H1 (cell line): ENCODE measurements around the gene TBC1D9B.

Experiments used
- EZH2 ChIP-seq: fragments of 200-600 bp; sonication (generic); IDR thresholded peaks from 2 replicates; pipeline ENCODE4 v1.7.1; 2012; ENCODE audit warnings: low read depth, mild to moderate bottlenecking, moderate library complexity, low read length, inconsistent platforms; ENCODE audit not compliant: severe bottlenecking
- GABPA ChIP-seq: IDR thresholded peaks from 2 replicates; pipeline ENCODE4 v1.6.1; 2011; ENCODE audit warnings: mild to moderate bottlenecking, low read length, moderate library complexity, borderline replicate concordance; ENCODE audit not compliant: insufficient read depth
- KDM1A ChIP-seq: fragments of 200-600, 300-600 bp; sonication (generic); IDR thresholded peaks from 2 replicates; pipeline ENCODE4 v1.7.1; 2016; ENCODE audit warnings: mild to moderate bottlenecking, low read length, borderline replicate concordance
- MAFK ChIP-seq: IDR thresholded peaks from 2 replicates; pipeline ENCODE4 v1.6.1; 2012; ENCODE audit warnings: low read depth, mild to moderate bottlenecking, improper control_type of control experiment, low read length
- RAD21 ChIP-seq, 2 experiments: IDR thresholded peaks in 1 of 2; conservative IDR thresholded peaks in 1 of 2; 2 replicates each; pipeline ENCODE4 v1.6.1; 2011; ENCODE audit warnings: low read depth in 2 of 2, low read length in 2 of 2, improper control_type of control experiment in 1 of 2, inconsistent platforms in 1 of 2, mild to moderate bottlenecking in 1 of 2, moderate library complexity in 1 of 2
- YY1 ChIP-seq: IDR thresholded peaks from 2 replicates; pipeline ENCODE4 v1.6.1; 2011; ENCODE audit warnings: low read depth, mild to moderate bottlenecking, low read length
- TF ChIP-seq, protein P1 (sequence below), 3 experiments: IDR thresholded peaks; 1 replicate in 2 of 3; 2 replicates in 1 of 3; pipeline versions ENCODE4 v1.5.1 to v1.6.1; 2011; ENCODE audit warnings: low read length in 3 of 3, mild to moderate bottlenecking in 3 of 3, inconsistent platforms in 2 of 3, low read depth in 1 of 3, moderate library complexity in 1 of 3; ENCODE audit not compliant: insufficient read depth in 1 of 3; ENCODE audit errors: control extremely low read depth in 1 of 3
- TF ChIP-seq, protein P2 (sequence below): IDR thresholded peaks from 2 replicates; pipeline ENCODE4 v1.6.1; 2011; ENCODE audit warnings: low read depth, mild to moderate bottlenecking, low read length; ENCODE audit not compliant: insufficient read depth
- TF ChIP-seq, protein P3 (sequence below): IDR thresholded peaks from 2 replicates; pipeline ENCODE4 v1.6.1; 2012; ENCODE audit warnings: inconsistent platforms

DNA sequence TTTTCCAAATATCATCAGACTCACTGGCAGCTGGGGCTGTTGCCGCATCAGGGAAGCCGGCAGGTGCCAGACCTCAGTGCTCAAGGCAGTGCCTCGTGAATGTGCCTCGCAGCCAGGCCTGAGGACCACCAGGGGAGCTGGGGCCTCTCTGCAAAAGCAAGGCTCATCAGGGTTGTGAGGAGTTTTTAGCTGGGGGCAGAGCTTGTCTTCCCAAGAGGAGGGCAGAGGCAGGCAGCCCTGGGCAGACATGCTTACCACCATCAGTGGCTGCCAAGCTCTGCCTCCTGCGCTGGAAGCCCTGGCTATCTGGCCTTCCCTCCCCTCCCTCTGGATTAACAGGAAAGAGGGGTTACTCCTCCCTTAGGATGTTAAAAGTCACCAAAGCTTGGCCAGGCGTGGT lies 8.8 kb upstream of the TBC1D9B start:
- TF ChIP-seq, protein P1, sequence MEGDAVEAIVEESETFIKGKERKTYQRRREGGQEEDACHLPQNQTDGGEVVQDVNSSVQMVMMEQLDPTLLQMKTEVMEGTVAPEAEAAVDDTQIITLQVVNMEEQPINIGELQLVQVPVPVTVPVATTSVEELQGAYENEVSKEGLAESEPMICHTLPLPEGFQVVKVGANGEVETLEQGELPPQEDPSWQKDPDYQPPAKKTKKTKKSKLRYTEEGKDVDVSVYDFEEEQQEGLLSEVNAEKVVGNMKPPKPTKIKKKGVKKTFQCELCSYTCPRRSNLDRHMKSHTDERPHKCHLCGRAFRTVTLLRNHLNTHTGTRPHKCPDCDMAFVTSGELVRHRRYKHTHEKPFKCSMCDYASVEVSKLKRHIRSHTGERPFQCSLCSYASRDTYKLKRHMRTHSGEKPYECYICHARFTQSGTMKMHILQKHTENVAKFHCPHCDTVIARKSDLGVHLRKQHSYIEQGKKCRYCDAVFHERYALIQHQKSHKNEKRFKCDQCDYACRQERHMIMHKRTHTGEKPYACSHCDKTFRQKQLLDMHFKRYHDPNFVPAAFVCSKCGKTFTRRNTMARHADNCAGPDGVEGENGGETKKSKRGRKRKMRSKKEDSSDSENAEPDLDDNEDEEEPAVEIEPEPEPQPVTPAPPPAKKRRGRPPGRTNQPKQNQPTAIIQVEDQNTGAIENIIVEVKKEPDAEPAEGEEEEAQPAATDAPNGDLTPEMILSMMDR (IDR thresholded peaks at IDR 0.05; ENCODE audit: control extremely low read depth in 1 of 3, insufficient read depth in 1 of 3, low read depth in 1 of 3, low read length in 3 of 3), result no peak
- TF ChIP-seq MAFK, result no peak
- TF ChIP-seq, protein P2, sequence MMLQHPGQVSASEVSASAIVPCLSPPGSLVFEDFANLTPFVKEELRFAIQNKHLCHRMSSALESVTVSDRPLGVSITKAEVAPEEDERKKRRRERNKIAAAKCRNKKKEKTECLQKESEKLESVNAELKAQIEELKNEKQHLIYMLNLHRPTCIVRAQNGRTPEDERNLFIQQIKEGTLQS, result no peak
- TF ChIP-seq, protein P3, sequence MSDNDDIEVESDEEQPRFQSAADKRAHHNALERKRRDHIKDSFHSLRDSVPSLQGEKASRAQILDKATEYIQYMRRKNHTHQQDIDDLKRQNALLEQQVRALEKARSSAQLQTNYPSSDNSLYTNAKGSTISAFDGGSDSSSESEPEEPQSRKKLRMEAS, result no peak
- no peak for TF ChIP-seq GABPA
- TF ChIP-seq EZH2, result no peak
- no peak for TF ChIP-seq KDM1A
- no peak for TF ChIP-seq YY1
- TF ChIP-seq RAD21 (IDR thresholded peaks at IDR 0.05 in 1 of 2, conservative IDR thresholded peaks at IDR 0.05 in 1 of 2; ENCODE audit: low read depth in 2 of 2, low read length in 2 of 2), result no peak
